GM12873 (cell line): ENCODE data around the gene XXYLT1.

Experiments
- TF ChIP-seq, protein P1 (sequence below): IDR thresholded peaks from 2 replicates; pipeline ENCODE4 v1.5.1; 2012; ENCODE audit warnings: low read depth, mild to moderate bottlenecking, moderate library complexity, low read length, control low read depth; ENCODE audit not compliant: insufficient read depth; ENCODE audit errors: missing control alignments

XXYLT1 gene

DNA sequence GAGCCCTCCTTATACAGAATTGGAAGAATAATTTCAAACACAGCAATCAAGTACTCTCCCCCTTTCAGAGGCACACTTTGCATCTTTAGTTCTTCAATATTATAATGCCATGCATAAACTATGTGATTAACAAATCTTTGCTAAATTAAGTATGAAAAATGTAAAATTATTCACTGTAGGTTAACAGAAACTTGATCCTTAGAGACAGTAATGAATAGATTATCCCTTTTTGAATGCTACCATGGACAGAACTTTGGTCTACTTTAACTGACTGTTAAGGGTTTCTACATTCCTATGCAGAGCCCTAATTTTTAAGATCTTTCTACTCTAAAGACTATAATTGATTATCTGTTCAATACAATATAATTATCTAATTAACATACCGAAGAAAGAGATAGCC is 25.7 kb upstream of the XXYLT1 start:
- TF ChIP-seq, protein P1, sequence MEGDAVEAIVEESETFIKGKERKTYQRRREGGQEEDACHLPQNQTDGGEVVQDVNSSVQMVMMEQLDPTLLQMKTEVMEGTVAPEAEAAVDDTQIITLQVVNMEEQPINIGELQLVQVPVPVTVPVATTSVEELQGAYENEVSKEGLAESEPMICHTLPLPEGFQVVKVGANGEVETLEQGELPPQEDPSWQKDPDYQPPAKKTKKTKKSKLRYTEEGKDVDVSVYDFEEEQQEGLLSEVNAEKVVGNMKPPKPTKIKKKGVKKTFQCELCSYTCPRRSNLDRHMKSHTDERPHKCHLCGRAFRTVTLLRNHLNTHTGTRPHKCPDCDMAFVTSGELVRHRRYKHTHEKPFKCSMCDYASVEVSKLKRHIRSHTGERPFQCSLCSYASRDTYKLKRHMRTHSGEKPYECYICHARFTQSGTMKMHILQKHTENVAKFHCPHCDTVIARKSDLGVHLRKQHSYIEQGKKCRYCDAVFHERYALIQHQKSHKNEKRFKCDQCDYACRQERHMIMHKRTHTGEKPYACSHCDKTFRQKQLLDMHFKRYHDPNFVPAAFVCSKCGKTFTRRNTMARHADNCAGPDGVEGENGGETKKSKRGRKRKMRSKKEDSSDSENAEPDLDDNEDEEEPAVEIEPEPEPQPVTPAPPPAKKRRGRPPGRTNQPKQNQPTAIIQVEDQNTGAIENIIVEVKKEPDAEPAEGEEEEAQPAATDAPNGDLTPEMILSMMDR: no peak

- TF ChIP-seq, protein P1: no peak
Measured at GRCh38 chr3:195291121-195291520, 20.2 kb upstream of the XXYLT1 start.

GRCh38 chr3:195286115-195286872 is 15.3 kb upstream of the XXYLT1 start:
- TF ChIP-seq, protein P1: no peak

GRCh38 chr3:195285372-195285771 is 14.4 kb upstream of the XXYLT1 start:
- TF ChIP-seq, protein P1: no peak

- TF ChIP-seq, protein P1: no peak
Measured at GRCh38 chr3:195284842-195285241, 13.9 kb upstream of the XXYLT1 start.

GRCh38 chr3:195282961-195283360 is 12.0 kb upstream of the XXYLT1 start:
- TF ChIP-seq, protein P1: no peak

DNA sequence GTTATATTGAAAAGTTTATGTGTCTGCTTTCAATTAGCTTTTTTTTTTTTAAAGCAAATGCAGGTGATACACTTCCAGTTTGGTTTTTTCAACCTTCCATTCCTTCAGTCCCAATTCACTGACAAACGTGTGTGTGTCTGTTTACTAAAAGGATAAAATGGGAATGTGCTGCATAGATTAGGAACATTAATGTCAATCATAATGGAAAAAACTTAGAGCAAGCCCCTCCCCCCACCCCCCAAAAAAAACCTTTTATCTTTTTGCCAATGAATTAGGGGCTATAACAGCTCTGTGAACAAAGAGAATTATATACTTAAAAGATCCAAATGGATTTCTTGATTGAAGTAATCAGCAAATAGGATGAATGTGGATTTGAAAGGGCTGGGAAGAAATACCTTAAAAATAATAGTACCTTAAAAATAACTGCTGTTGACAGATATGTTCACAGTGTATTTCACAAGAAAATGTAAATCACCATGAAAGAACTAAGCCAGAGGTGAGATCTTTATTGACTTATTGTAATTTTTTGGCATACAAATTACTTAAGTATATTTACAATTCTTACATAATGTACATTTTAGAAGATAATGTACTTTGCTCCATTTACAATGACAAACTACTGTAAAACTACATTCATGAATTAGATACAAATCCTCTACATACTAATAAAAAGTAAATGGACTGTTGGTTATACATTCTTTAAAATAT is 3.5 kb upstream of the XXYLT1 start:
- TF ChIP-seq, protein P1: no peak
